MM.1S (cell line): ENCODE results near the gene ZNF561.

ENCODE experiments used
- DNase-seq: peaks from one replicate; pipeline ENCODE4 v3.0.0-alpha.2; 2015
- H2AFZ ChIP-seq: fragments of 300-600 bp; sonication (generic); 2 replicates; pipeline ENCODE4 v1.6.0; 2016; ENCODE audit warnings: antibody characterized with exemption, low read length
- H3F3A ChIP-seq: fragments of 300-600 bp; sonication (generic); 2 replicates; pipeline ENCODE4 v1.6.1; 2016; ENCODE audit warnings: mild to moderate bottlenecking, antibody characterized with exemption, low read length, moderate library complexity, mixed read lengths; ENCODE audit not compliant: insufficient read depth
- H3K27ac ChIP-seq: fragments of 300-600 bp; sonication (generic); 2 replicates; pipeline ENCODE4 v1.5.1; 2016; ENCODE audit warnings: mild to moderate bottlenecking, low read length
- H3K27me3 ChIP-seq: fragments of 300-600 bp; sonication (generic); replicated peaks from 2 replicates; pipeline ENCODE4 v1.6.0; 2016; ENCODE audit warnings: low read length; ENCODE audit not compliant: insufficient read depth
- H3K36me3 ChIP-seq: fragments of 300-600 bp; sonication (generic); replicated peaks from 2 replicates; pipeline ENCODE4 v1.6.1; 2016; ENCODE audit warnings: mild to moderate bottlenecking, low read length, mixed read lengths; ENCODE audit not compliant: insufficient read depth
- H3K4me1 ChIP-seq: fragments of 300-600 bp; sonication (generic); 2 replicates; pipeline ENCODE4 v1.6.1; 2016; ENCODE audit warnings: low read length, mixed read lengths
- H3K4me2 ChIP-seq: fragments of 300-600 bp; sonication (generic); 2 replicates; pipeline ENCODE4 v1.6.0; 2016; ENCODE audit warnings: low read depth, low read length
- H3K4me3 ChIP-seq: fragments of 300-600 bp; sonication (generic); 2 replicates; pipeline ENCODE4 v1.5.1; 2016; ENCODE audit warnings: low read length, mixed read lengths
- H3K79me2 ChIP-seq: fragments of 300-600 bp; sonication (generic); 2 replicates; pipeline ENCODE4 v1.6.1; 2016; ENCODE audit warnings: mixed run types, low read length, mixed read lengths
- H3K9ac ChIP-seq: fragments of 300-600 bp; sonication (generic); 2 replicates; pipeline ENCODE4 v1.6.1; 2016; ENCODE audit warnings: low read length, mixed read lengths
- H3K9me2 ChIP-seq: fragments of 300-600 bp; sonication (generic); replicated peaks from 2 replicates; pipeline ENCODE4 v1.6.1; 2016; ENCODE audit warnings: mild to moderate bottlenecking, low read length, mixed read lengths; ENCODE audit not compliant: insufficient read depth
- H3K9me3 ChIP-seq: fragments of 300-600 bp; sonication (generic); replicated peaks from 2 replicates; pipeline ENCODE4 v1.6.1; 2016; ENCODE audit warnings: mild to moderate bottlenecking, low read length, mixed read lengths; ENCODE audit not compliant: insufficient read depth
- H4K20me1 ChIP-seq: fragments of 300-600 bp; sonication (generic); 2 replicates; pipeline ENCODE4 v1.6.1; 2016; ENCODE audit warnings: mild to moderate bottlenecking, low read length, moderate library complexity, mixed read lengths; ENCODE audit not compliant: insufficient read depth
- EZH2 ChIP-seq: fragments of 300-600 bp; sonication (generic); optimal IDR thresholded peaks from 2 replicates; pipeline ENCODE3; 2017; ENCODE audit warnings: low read depth, mild to moderate bottlenecking, antibody characterized with exemption, low read length, mixed read lengths
- EZH2phosphoT487 ChIP-seq: fragments of 300-600 bp; sonication (generic); IDR thresholded peaks from 2 replicates; pipeline ENCODE4 v1.6.1; 2018; ENCODE audit warnings: antibody characterized with exemption, low read length
- TF ChIP-seq, protein P1 (sequence below): fragments of 300-600 bp; sonication (generic); IDR thresholded peaks from 2 replicates; pipeline ENCODE4 v1.5.1; 2016; ENCODE audit warnings: antibody characterized with exemption, low read length, mixed read lengths

ZNF561 gene

GRCh38 chr19:9622531-9622930 is 1.5 kb upstream of the ZNF561 start:
- Histone ChIP-seq H3K4me2 (no peak overlapping the region), H3K9me3 (no peaks in the 10 kb centered on the region), H3F3A (no peaks in the 10 kb centered on the region), H3K4me3 (no peak overlapping the region), H4K20me1 (no peaks in the 10 kb centered on the region), H3K27me3 (no peaks in the 10 kb centered on the region), H2AFZ (no peak overlapping the region), H3K9ac (no peak overlapping the region), H3K9me2 (no peaks in the 10 kb centered on the region), H3K79me2 (0 out of 2 replicates have a peak, but pooled peaks cover 3% of the 10 kb centered on the region), H3K36me3 (no peaks in the 10 kb centered on the region), H3K27ac (no peak overlapping the region), H3K4me1 (0 out of 2 replicates have a peak, but pooled peaks cover 6% of the 10 kb centered on the region)
- TF ChIP-seq EZH2 (no peak), EZH2phosphoT487 (no peak)
- no peak for DNase-seq

DNA sequence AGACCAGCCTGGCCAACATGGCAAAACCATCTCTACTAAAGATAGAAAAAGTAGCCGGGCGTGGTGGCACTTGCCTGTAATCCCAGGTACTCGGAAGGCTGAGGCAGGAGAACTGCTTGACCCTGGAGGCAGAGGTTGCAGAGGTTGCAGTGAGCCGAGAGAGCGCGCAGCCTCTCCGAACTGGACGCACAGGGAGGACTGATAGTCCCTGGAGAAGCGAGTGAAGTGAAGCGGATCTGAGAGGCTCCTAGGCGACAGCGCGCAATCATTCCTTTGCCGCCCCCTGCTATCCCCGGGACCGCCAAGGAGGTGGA is 233 bp downstream of the ZNF561 start:
- H3K36me3 ChIP-seq, result no peaks in the 10 kb centered on the region
- H2AFZ ChIP-seq, result peak overlapping the region; percentile 92
- no peaks in the 10 kb centered on the region for H3F3A ChIP-seq
- no peak for DNase-seq
- H3K9me2 ChIP-seq, result no peaks in the 10 kb centered on the region
- peak overlapping the region; percentile 27; the same call in 1 of the 2 replicates for H3K4me2 ChIP-seq
- no peaks in the 10 kb centered on the region for H3K9me3 ChIP-seq
- H3K4me3 ChIP-seq, result peak overlapping the region; percentile 75
- H3K27ac ChIP-seq, result peak overlapping the region; percentile 70; the same call in 1 of the 2 replicates
- TF ChIP-seq EZH2, result no peak
- TF ChIP-seq, protein P1, sequence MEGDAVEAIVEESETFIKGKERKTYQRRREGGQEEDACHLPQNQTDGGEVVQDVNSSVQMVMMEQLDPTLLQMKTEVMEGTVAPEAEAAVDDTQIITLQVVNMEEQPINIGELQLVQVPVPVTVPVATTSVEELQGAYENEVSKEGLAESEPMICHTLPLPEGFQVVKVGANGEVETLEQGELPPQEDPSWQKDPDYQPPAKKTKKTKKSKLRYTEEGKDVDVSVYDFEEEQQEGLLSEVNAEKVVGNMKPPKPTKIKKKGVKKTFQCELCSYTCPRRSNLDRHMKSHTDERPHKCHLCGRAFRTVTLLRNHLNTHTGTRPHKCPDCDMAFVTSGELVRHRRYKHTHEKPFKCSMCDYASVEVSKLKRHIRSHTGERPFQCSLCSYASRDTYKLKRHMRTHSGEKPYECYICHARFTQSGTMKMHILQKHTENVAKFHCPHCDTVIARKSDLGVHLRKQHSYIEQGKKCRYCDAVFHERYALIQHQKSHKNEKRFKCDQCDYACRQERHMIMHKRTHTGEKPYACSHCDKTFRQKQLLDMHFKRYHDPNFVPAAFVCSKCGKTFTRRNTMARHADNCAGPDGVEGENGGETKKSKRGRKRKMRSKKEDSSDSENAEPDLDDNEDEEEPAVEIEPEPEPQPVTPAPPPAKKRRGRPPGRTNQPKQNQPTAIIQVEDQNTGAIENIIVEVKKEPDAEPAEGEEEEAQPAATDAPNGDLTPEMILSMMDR, result no peak
- TF ChIP-seq EZH2phosphoT487, result no peak
- H3K4me1 ChIP-seq, result 0 out of 2 replicates have a peak, but pooled peaks cover 6% of the 10 kb centered on the region
- no peaks in the 10 kb centered on the region for H4K20me1 ChIP-seq
- H3K9ac ChIP-seq, result peak overlapping the region; percentile 82
- no peaks in the 10 kb centered on the region for H3K27me3 ChIP-seq
- 0 out of 2 replicates have a peak, but pooled peaks cover 3% of the 10 kb centered on the region for H3K79me2 ChIP-seq

DNA sequence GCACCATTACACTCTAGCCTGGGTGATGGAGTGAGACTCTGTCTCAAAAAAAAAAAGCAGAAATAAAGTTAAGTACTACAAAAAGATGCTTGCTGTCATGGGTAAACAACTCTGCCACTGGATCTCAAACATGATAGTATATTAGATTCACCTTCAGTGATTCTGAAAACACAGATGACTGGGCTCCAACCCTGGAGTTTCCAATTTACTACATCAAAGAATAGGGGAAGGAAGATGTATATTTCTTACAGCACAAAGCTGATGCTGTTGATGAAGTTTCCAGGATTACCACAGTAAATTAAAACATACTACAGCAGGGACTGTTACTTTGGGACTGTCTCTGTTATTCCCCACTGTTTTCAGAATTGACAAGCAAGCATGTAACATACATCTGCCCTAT is 5.2 kb downstream of the ZNF561 start:
- H3K4me1 ChIP-seq, result no peaks in the 10 kb centered on the region
- H3K79me2 ChIP-seq, result 0 out of 2 replicates have a peak, but pooled peaks cover 3% of the 10 kb centered on the region
- no peaks in the 10 kb centered on the region for H3K27me3 ChIP-seq
- H3F3A ChIP-seq, result no peaks in the 10 kb centered on the region
- no peak overlapping the region for H3K27ac ChIP-seq
- TF ChIP-seq, protein P1, result no peak
- TF ChIP-seq EZH2, result no peak
- TF ChIP-seq EZH2phosphoT487, result no peak
- H4K20me1 ChIP-seq, result no peaks in the 10 kb centered on the region
- no peak overlapping the region for H2AFZ ChIP-seq
- no peaks in the 10 kb centered on the region for H3K9me3 ChIP-seq
- peaks cover 4% of the 10 kb centered on the region; the same call in 1 of the 2 replicates for H3K36me3 ChIP-seq
- DNase-seq, result no peak
- H3K4me2 ChIP-seq, result no peak overlapping the region
- no peak overlapping the region for H3K4me3 ChIP-seq
- H3K9ac ChIP-seq, result no peak overlapping the region
- H3K9me2 ChIP-seq, result no peaks in the 10 kb centered on the region

DNA sequence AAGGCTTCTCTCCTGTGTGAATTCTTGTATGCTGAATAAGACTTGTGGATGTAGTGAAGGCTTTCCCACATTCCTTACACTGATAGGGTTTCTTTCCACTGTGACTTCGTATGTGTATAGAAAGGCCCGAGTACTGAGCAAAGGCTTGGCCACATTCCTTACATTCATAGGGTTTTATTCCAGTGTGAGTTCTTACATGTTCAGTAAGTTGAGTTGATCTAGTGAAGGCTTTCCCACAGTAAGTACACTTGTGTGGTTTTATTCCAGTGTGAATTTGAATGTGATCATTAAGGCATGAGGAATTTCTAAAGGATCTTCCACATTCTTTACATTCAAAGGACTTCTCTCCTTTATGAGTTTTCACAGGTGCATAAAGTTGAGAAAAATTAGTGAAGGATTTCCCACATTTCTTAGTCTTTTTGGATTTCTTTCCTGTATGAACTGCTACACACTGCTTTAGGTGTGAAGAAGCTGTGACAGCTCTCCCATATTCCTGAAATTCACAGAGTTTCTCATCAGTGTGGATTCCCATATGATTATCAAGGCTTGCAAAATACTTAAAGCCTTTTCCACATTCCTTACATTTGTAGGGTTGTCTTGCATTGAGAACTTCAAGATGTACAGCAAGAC is 10.4 kb downstream of the ZNF561 start:
- Histone ChIP-seq H3K36me3 (peaks cover 4% of the 10 kb centered on the region; the same call in 1 of the 2 replicates), H3K27me3 (no peaks in the 10 kb centered on the region), H3K27ac (no peak overlapping the region), H4K20me1 (no peaks in the 10 kb centered on the region), H3K9ac (no peak overlapping the region), H3K4me1 (no peaks in the 10 kb centered on the region), H2AFZ (no peak overlapping the region), H3F3A (no peaks in the 10 kb centered on the region), H3K9me2 (no peaks in the 10 kb centered on the region), H3K9me3 (no peaks in the 10 kb centered on the region), H3K4me3 (no peak overlapping the region), H3K79me2 (no peaks in the 10 kb centered on the region), H3K4me2 (no peak overlapping the region)
- DNase-seq, result no peak
- TF ChIP-seq, protein P1, result no peak
- no peak for TF ChIP-seq EZH2phosphoT487
- TF ChIP-seq EZH2, result no peak
